KMS-11 (cell line): ENCODE measurements around the gene RGL3.
"Not testable (repeated sequence)": the region's sequence is repeated elsewhere in the genome, so short reads cannot be mapped to it uniquely, and the experiment has no call there.

Experiments
- H2AFZ ChIP-seq: fragments of 200-600 bp; sonication (generic); 2 replicates; pipeline ENCODE4 v1.6.1; 2016; ENCODE audit warnings: antibody characterized with exemption, mixed run types, low read depth
- H3K27ac ChIP-seq: fragments of 200-600 bp; sonication (generic); 2 replicates; pipeline ENCODE4 v1.6.1; 2016; ENCODE audit warnings: mild to moderate bottlenecking, mixed run types
- H3K27me3 ChIP-seq: fragments of 200-600 bp; sonication (generic); 2 replicates; pipeline ENCODE4 v1.6.1; 2017; ENCODE audit warnings: mild to moderate bottlenecking, low read depth, mixed run types, moderate library complexity; ENCODE audit not compliant: insufficient read depth
- H3K36me3 ChIP-seq: fragments of 200-600 bp; sonication (generic); 2 replicates; pipeline ENCODE4 v1.6.1; 2017; ENCODE audit warnings: mild to moderate bottlenecking, mixed run types; ENCODE audit not compliant: insufficient read depth
- H3K4me1 ChIP-seq: fragments of 200-600 bp; sonication (generic); 2 replicates; pipeline ENCODE4 v1.6.1; 2016; ENCODE audit warnings: mild to moderate bottlenecking, low read depth, mixed run types; ENCODE audit not compliant: poor library complexity, severe bottlenecking
- H3K4me2 ChIP-seq: fragments of 200-600 bp; sonication (generic); 2 replicates; pipeline ENCODE4 v1.7.0; 2016; ENCODE audit warnings: mild to moderate bottlenecking, mixed run types
- H3K4me3 ChIP-seq: fragments of 200-600 bp; sonication (generic); IDR thresholded peaks from 2 replicates; pipeline ENCODE4 v1.6.1; 2017; ENCODE audit warnings: low read depth, low read length, mixed read lengths; ENCODE audit not compliant: insufficient read depth
- H3K79me2 ChIP-seq: fragments of 200-600 bp; sonication (generic); 2 replicates; pipeline ENCODE4 v1.6.1; 2016; ENCODE audit warnings: low read depth, mixed run types; ENCODE audit not compliant: insufficient read depth
- H3K9ac ChIP-seq: fragments of 200-600 bp; sonication (generic); 2 replicates; pipeline ENCODE4 v1.6.1; 2016; ENCODE audit warnings: mild to moderate bottlenecking, mixed run types
- H4K20me1 ChIP-seq: fragments of 200-600 bp; sonication (generic); 2 replicates; pipeline ENCODE4 v1.6.1; 2016; ENCODE audit warnings: mild to moderate bottlenecking, mixed run types; ENCODE audit not compliant: insufficient read depth
- TF ChIP-seq, protein P1 (sequence below): fragments of 200-600 bp; sonication (generic); conservative IDR thresholded peaks from 2 replicates; pipeline ENCODE4 v1.6.1; 2017; ENCODE audit warnings: low read depth, mild to moderate bottlenecking, antibody characterized with exemption, low read length, moderate library complexity, mixed read lengths

Gene RGL3

DNA sequence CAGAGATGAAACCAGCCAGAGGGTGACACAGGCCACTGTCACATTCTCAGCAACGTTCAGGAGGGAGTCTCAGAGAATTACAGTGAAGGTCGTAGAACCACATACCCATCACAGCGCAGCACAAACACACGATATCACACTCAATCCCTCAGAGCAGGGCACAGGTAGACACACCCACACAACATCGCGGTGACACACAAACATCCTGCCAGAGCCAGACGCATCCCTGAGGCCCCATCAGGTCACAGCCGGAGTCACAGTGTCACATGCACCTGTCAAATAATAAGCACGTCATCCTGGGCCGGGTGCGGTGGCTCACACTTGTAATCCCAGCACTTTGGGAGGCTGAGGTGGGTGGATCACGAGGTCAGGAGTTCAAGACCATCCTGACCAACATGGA lies 44.3 kb upstream of the RGL3 start:
- H3K27ac ChIP-seq, result no peak overlapping the region
- TF ChIP-seq, protein P1, sequence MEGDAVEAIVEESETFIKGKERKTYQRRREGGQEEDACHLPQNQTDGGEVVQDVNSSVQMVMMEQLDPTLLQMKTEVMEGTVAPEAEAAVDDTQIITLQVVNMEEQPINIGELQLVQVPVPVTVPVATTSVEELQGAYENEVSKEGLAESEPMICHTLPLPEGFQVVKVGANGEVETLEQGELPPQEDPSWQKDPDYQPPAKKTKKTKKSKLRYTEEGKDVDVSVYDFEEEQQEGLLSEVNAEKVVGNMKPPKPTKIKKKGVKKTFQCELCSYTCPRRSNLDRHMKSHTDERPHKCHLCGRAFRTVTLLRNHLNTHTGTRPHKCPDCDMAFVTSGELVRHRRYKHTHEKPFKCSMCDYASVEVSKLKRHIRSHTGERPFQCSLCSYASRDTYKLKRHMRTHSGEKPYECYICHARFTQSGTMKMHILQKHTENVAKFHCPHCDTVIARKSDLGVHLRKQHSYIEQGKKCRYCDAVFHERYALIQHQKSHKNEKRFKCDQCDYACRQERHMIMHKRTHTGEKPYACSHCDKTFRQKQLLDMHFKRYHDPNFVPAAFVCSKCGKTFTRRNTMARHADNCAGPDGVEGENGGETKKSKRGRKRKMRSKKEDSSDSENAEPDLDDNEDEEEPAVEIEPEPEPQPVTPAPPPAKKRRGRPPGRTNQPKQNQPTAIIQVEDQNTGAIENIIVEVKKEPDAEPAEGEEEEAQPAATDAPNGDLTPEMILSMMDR, result no peak
- H3K4me2 ChIP-seq, result no peak overlapping the region
- no peaks in the 10 kb centered on the region for H4K20me1 ChIP-seq
- H2AFZ ChIP-seq, result no peak overlapping the region
- no peaks in the 10 kb centered on the region for H3K79me2 ChIP-seq
- no peaks in the 10 kb centered on the region for H3K36me3 ChIP-seq
- peaks cover 6% of the 10 kb centered on the region; the same call in 1 of the 2 replicates for H3K27me3 ChIP-seq
- no peak overlapping the region for H3K4me3 ChIP-seq
- no peak overlapping the region for H3K9ac ChIP-seq
- no peaks in the 10 kb centered on the region for H3K4me1 ChIP-seq

- Histone ChIP-seq H3K27me3 (peaks cover 6% of the 10 kb centered on the region; the same call in 1 of the 2 replicates), H3K79me2 (no peaks in the 10 kb centered on the region), H3K4me2 (no peak overlapping the region), H3K36me3 (no peaks in the 10 kb centered on the region), H3K4me1 (no peaks in the 10 kb centered on the region), H3K4me3 (no peak overlapping the region), H2AFZ (no peak overlapping the region), H3K9ac (no peak overlapping the region), H3K27ac (no peak overlapping the region), H4K20me1 (no peaks in the 10 kb centered on the region)
- TF ChIP-seq, protein P1, result no peak
Observed at GRCh38 chr19:11461453-11461852, 42.3 kb upstream of the RGL3 start.

- Histone ChIP-seq H2AFZ (no peak overlapping the region), H3K79me2 (no peaks in the 10 kb centered on the region), H3K4me2 (no peak overlapping the region), H4K20me1 (no peaks in the 10 kb centered on the region), H3K9ac (no peak overlapping the region), H3K27ac (no peak overlapping the region), H3K27me3 (peaks cover 6% of the 10 kb centered on the region; the same call in 1 of the 2 replicates), H3K4me1 (no peaks in the 10 kb centered on the region), H3K4me3 (no peak overlapping the region), H3K36me3 (no peaks in the 10 kb centered on the region)
- TF ChIP-seq, protein P1, result 0 out of 2 replicates have a peak, but pooled peaks have one; percentile 24
Observed at GRCh38 chr19:11460207-11460606, 41.1 kb upstream of the RGL3 start.

DNA sequence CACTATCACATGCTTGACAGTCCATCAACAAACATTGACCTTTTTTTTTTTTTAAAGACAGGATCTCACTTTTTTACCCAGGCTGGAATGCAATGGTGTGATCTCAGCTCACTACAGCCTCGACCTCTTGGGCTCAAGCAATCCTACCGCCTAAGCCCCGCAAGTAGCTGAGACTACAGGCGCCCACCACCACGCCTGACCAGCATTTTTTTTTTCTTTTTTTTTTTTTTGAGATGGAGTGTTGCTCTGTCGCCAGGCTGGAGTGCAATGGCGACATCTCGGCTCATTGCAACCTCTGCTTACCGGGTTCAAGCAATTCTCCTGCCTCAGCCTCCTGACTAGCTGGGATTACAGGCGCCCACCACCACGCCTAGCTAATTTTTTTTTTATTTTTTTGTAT lies 39.8 kb upstream of the RGL3 start:
- not testable (repeated sequence) for H3K36me3 ChIP-seq, H4K20me1 ChIP-seq, H3K9ac ChIP-seq, H3K79me2 ChIP-seq, H3K27me3 ChIP-seq, H2AFZ ChIP-seq, H3K27ac ChIP-seq, H3K4me2 ChIP-seq, H3K4me1 ChIP-seq, H3K4me3 ChIP-seq

- Histone ChIP-seq H3K9ac (no peak overlapping the region), H3K79me2 (no peaks in the 10 kb centered on the region)
Observed at GRCh38 chr19:11458236-11458900, 39.3 kb upstream of the RGL3 start.

More at GRCh38 chr19:11458236-11458900, 39.3 kb upstream of the RGL3 start:
- Histone ChIP-seq H3K27ac (no peak overlapping the region), H3K4me1 (no peaks in the 10 kb centered on the region), H3K4me2 (no peak overlapping the region), H3K36me3 (no peaks in the 10 kb centered on the region), H4K20me1 (no peaks in the 10 kb centered on the region), H3K27me3 (peaks cover 6% of the 10 kb centered on the region; the same call in 1 of the 2 replicates), H2AFZ (no peak overlapping the region), H3K4me3 (no peak overlapping the region)
- TF ChIP-seq, protein P1, result no peak
